Spleen (tissue), 11 donors: ENCODE data around the gene FA2H. TPM values are rescaled to one million over a fixed set of nuclear protein-coding genes. Genes with fewer than 3 reads are reported as not detected.
A peak's percentile ranks its signal among the peaks of the same experiment; 100 is the strongest.

Experiments
- DNase-seq: peaks from one replicate; pipeline ENCODE4 v3.0.0-alpha.2; 2020
- H3K27ac ChIP-seq, 8 donors: fragments of 200-600 bp; sonication (generic) in 7 of 8; 1 replicate in 4 of 8; 2 replicates in 4 of 8; pipeline versions ENCODE4 v1.5.0 to v1.8.0; 2016 to 2021; ENCODE audit warnings: inconsistent platforms in 4 of 8, mild to moderate bottlenecking in 4 of 8, moderate library complexity in 1 of 8
- H3K27me3 ChIP-seq, 7 donors: fragments of 200-600 bp; sonication (generic) in 6 of 7; replicated peaks in 1 of 7; 1 replicate in 4 of 7; 2 replicates in 3 of 7; pipeline versions ENCODE4 v1.5.0 to v1.8.0; 2016 to 2021; ENCODE audit warnings: inconsistent platforms in 3 of 7, mild to moderate bottlenecking in 1 of 7
- H3K36me3 ChIP-seq, 6 donors: fragments of 200-600 bp; sonication (generic) in 5 of 6; 1 replicate in 4 of 6; 2 replicates in 2 of 6; pipeline versions ENCODE4 v1.5.0 to v1.8.0; 2016 to 2021; ENCODE audit warnings: inconsistent platforms in 2 of 6
- H3K4me1 ChIP-seq, 6 donors: fragments of 200-600 bp; sonication (generic) in 5 of 6; 1 replicate in 3 of 6; 2 replicates in 3 of 6; pipeline versions ENCODE4 v1.5.0 to v1.8.0; 2016 to 2021; ENCODE audit warnings: inconsistent platforms in 3 of 6
- H3K4me3 ChIP-seq, 8 donors: fragments of 200-600 bp; sonication (generic) in 7 of 8; 1 replicate in 4 of 8; 2 replicates in 4 of 8; pipeline versions ENCODE4 v1.5.0 to v1.8.0; 2016 to 2021; ENCODE audit warnings: inconsistent platforms in 4 of 8, mild to moderate bottlenecking in 4 of 8, moderate library complexity in 2 of 8
- H3K9me3 ChIP-seq, 8 donors: fragments of 200-600 bp; sonication (generic) in 7 of 8; 1 replicate in 4 of 8; 2 replicates in 4 of 8; pipeline versions ENCODE4 v1.5.0 to v1.8.0; 2016 to 2021; ENCODE audit warnings: inconsistent platforms in 4 of 8
- POLR2A ChIP-seq, 3 donors: fragments of 450-650 bp; IDR thresholded peaks; one replicate each; pipeline ENCODE4 v1.5.1; 2017; ENCODE audit warnings: antibody characterized with exemption in 3 of 3, mild to moderate bottlenecking in 1 of 3
- POLR2AphosphoS5 ChIP-seq, 3 donors: sonication (generic); formaldehyde crosslinking; IDR thresholded peaks; one replicate each; pipeline ENCODE4 v1.5.1; 2017; ENCODE audit warnings: antibody characterized with exemption in 3 of 3
- WGBS, 5 donors: extraction: QIAGEN DNeasy Blood & Tissue Kit in 3 of 5; methylation state at CpG; one replicate each; pipeline versions ENCODE4 v1.1.5 to v1.1.7; 2013 to 2018; 5-methylcytosine and 5-hydroxymethylcytosine counted together
- intact Hi-C: fragments of 100-400 bp; cut with DNase I; formaldehyde crosslinking; loops from one replicate; pipeline ENCODE4 v1.15.0; 2023; ENCODE audit warnings: low total_unique reads
- polyA plus RNA-seq, 3 donors: library from polyadenylated mRNA; stranded (reverse); fragments of 200-250 nt; gene quantifications; one replicate each; pipeline ENCODE4 v1.2.1, GENCODE V29; 2013
- total RNA-seq, 7 donors: library from RNA; depleted of rRNA in 3 of 7; stranded (reverse); fragments of >200 nt in 3 of 7; fragmentation: NEBNext Ultra II Directional in 4 of 7; extraction: Animal tissue kit (Norgen Biotek cat#: 25700) in 4 of 7; gene quantifications; one replicate each; pipeline versions ENCODE4 v1.1.0 to v1.2.1, GENCODE V29; 2016 to 2021
- TF ChIP-seq, protein P1 (sequence below), 11 experiments: fragments of 200-600 bp in 7 of 11; fragments of 450-650 bp in 4 of 11; sonication (generic) in 4 of 11; IDR thresholded peaks in 8 of 11; conservative IDR thresholded peaks in 3 of 11; 1 replicate in 7 of 11; 2 replicates in 4 of 11; pipeline versions ENCODE4 v1.4.0 to v1.8.0; 2016 to 2021; ENCODE audit warnings: antibody characterized with exemption in 11 of 11, inconsistent platforms in 4 of 11, mild to moderate bottlenecking in 1 of 11
- donor health status: healthy with polysubstance abuse.
- donor health status: DM: no; HTN: no; CAD: no; lungs with moderate emphysema.
- donor health status: DM: no; HTN: no; CAD: no.
- donor health status: Bipolar disorder and iron deficiency.
- donor health status: healthy.
- donor health status: DM: no; HTN: no; CAD: no.
- donor health status: DM: yes; HTN: yes; CAD: no.

The FA2H gene
- total and polyA plus RNA-seq, 10 donors = 0.23 to 2.6 (median 0.59) TPM

DNA sequence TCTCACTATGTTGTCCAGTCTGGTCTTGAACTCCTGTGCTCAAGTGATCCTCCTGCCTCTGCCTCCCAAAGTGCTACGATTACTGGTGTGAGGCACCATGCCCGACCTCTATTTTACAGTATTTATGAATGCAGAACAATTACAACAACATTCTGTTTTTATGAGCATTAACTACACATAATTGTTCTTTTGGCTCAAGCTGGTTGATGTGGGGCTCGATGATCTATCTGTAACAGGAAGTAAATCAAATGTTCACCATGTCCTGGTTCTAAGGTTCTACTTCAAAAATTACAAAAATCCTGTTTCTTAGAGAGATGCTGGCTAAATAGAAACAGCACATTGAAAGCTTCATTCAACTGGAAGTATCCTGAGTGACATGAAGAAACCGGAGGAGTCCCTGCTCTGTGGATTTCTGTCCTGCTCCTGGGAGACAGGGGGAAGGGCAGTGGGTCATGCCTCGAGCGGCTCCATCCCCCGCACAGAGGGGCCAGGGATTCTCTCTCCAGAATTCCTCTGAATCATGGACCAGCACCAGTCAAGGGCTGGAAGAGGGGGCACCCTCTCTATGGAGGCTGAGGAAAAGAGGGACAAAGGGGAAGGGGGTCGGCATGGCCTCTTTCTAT is 31.5 kb downstream of the FA2H start:
- Histone ChIP-seq H3K27me3 (peaks cover 0 to 13% (median 0%) of the 10 kb centered on the region in 7 donors), H3K4me3 (no peak overlapping the region), H3K36me3 (no peaks in the 10 kb centered on the region), H3K27ac (no peak overlapping the region), H3K4me1 (peaks cover 0 to 9% (median 0%) of the 10 kb centered on the region in 6 donors), H3K9me3 (no peaks in the 10 kb centered on the region)
- intact Hi-C loops = no loop called here
- TF ChIP-seq POLR2A (IDR thresholded peaks at IDR 0.05) (no peak), POLR2AphosphoS5 (IDR thresholded peaks at IDR 0.05) (no peak)
- TF ChIP-seq, protein P1, sequence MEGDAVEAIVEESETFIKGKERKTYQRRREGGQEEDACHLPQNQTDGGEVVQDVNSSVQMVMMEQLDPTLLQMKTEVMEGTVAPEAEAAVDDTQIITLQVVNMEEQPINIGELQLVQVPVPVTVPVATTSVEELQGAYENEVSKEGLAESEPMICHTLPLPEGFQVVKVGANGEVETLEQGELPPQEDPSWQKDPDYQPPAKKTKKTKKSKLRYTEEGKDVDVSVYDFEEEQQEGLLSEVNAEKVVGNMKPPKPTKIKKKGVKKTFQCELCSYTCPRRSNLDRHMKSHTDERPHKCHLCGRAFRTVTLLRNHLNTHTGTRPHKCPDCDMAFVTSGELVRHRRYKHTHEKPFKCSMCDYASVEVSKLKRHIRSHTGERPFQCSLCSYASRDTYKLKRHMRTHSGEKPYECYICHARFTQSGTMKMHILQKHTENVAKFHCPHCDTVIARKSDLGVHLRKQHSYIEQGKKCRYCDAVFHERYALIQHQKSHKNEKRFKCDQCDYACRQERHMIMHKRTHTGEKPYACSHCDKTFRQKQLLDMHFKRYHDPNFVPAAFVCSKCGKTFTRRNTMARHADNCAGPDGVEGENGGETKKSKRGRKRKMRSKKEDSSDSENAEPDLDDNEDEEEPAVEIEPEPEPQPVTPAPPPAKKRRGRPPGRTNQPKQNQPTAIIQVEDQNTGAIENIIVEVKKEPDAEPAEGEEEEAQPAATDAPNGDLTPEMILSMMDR (IDR thresholded peaks at IDR 0.05 in 8 of 11, conservative IDR thresholded peaks at IDR 0.05 in 3 of 11) = no peak
- DNase-seq = peak; percentile 32
- WGBS, 5 donors = 63 to 69% (median 64%) methylated on average over 8 of the region's 8 CpGs

DNA sequence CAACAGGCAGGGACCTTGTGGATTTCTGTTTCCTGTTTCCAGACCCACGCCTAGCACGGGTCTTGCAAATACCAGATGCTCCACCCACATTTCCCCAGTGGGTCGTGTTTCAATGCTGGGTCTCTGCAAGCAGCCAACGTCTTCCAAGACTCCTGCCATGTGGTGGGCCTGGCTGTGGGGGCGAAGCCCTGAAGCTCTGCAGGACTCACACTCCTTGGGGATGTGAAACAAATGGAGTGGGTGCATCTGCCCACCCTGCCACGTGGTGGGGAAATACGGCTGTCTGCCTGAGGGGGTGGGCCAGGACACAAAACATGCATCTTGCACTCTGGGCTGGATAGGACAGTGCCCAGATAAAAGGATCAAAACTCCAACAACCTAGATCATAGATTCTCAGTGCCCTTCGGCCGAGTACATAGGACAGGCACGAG is 32.6 kb downstream of the FA2H start:
- no peaks in the 10 kb centered on the region for H3K9me3 ChIP-seq
- TF ChIP-seq POLR2AphosphoS5 (IDR thresholded peaks at IDR 0.05) (no peak), POLR2A (IDR thresholded peaks at IDR 0.05) (no peak)
- TF ChIP-seq, protein P1 (IDR thresholded peaks at IDR 0.05 in 8 of 11, conservative IDR thresholded peaks at IDR 0.05 in 3 of 11) = no peak
- H3K27me3 ChIP-seq = peaks cover 0 to 20% (median 0%) of the 10 kb centered on the region in 7 donors
- 39 to 54% (median 47%) methylated on average over 10 of the region's 10 CpGs for WGBS, 5 donors
- no peaks in the 10 kb centered on the region for H3K36me3 ChIP-seq
- no peak overlapping the region for H3K27ac ChIP-seq
- peak; percentile 62 for DNase-seq
- intact Hi-C loops = no loop called here
- H3K4me3 ChIP-seq = no peak overlapping the region
- H3K4me1 ChIP-seq = peaks cover 0 to 9% (median 0%) of the 10 kb centered on the region in 6 donors

DNA sequence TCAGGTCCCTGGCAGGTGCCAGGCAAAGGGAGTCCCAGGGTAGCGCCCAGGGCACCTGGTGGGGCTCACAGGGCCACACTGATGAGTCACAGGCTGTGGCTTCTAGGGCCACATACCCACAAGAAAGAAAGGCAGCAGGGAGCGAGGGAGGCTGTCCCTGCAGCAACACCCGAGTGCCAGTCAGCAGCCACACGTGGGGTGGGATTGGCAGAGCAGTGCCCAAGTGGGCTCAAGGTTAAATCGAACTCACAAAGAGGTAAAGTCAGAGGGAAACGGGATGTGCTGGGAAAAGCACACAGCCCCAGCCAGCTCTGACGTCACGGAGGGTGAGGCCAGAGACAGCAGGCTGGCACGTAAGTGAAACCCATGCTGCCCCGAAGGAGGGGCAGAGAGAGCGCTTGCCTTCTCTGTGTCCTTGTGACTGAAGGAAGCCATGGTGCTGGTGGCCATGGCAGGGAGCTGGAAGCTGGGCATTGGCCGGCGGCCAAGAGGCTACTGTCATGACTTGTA is 33.8 kb downstream of the FA2H start:
- peak overlapping the region in 5 of 8 donors; percentile 32 to 55 (median 51) for H3K27ac ChIP-seq
- peak; percentile 84 for DNase-seq
- H3K4me1 ChIP-seq = peaks cover 0 to 9% (median 0%) of the 10 kb centered on the region in 6 donors
- 72 to 82% (median 74%) methylated on average over 13 of the region's 13 CpGs for WGBS, 5 donors
- no peaks in the 10 kb centered on the region for H3K36me3 ChIP-seq
- H3K9me3 ChIP-seq = no peaks in the 10 kb centered on the region
- peaks cover 0 to 21% (median 0%) of the 10 kb centered on the region in 7 donors for H3K27me3 ChIP-seq
- H3K4me3 ChIP-seq = no peak overlapping the region
- TF ChIP-seq POLR2AphosphoS5 (IDR thresholded peaks at IDR 0.05) (peak; percentile 50 to 59 (median 52)), POLR2A (IDR thresholded peaks at IDR 0.05) (no peak)
- intact Hi-C loops = no loop called here

DNA sequence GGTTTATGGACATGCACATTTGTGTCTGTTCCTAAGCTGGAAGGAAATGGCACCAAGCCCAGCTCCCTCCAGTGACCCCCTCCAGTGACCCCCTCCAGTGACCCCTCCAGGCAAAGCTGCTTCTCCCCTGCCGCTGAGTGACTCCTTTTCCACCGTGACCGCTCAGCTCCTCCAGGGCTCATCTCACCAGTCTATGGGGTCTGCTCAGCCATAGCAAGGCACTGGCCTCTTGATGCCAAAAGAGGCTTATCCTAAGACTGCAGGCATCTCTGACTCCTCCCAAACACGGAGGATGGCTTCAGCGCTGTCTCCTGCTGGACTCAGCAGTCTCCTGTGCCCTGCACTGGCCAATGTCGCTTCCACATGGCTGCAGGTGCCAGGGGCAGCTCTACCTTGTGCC is 35.3 kb downstream of the FA2H start:
- no peak for DNase-seq
- H3K27ac ChIP-seq = no peak overlapping the region
- H3K4me3 ChIP-seq = no peak overlapping the region
- WGBS, 5 donors = 70 to 96% (median 84%) methylated on average over 6 of the region's 6 CpGs
- H3K36me3 ChIP-seq = no peaks in the 10 kb centered on the region
- no peaks in the 10 kb centered on the region for H3K9me3 ChIP-seq
- intact Hi-C loops = no loop called here
- TF ChIP-seq, protein P1 (IDR thresholded peaks at IDR 0.05 in 8 of 11, conservative IDR thresholded peaks at IDR 0.05 in 3 of 11) = no peak
- TF ChIP-seq POLR2AphosphoS5 (IDR thresholded peaks at IDR 0.05) (no peak), POLR2A (IDR thresholded peaks at IDR 0.05) (no peak)
- H3K27me3 ChIP-seq = peaks cover 0 to 26% (median 0%) of the 10 kb centered on the region in 7 donors
- H3K4me1 ChIP-seq = peaks cover 0 to 9% (median 0%) of the 10 kb centered on the region in 6 donors
